PC-3 (cell line): ENCODE measurements around the gene ENTHD1.

Experiments
- CTCF ChIP-seq: fragments of 300-600 bp; sonication (generic); conservative IDR thresholded peaks from 2 replicates; pipeline ENCODE4 v1.5.1; 2017; ENCODE audit warnings: antibody characterized with exemption, low read depth, mild to moderate bottlenecking, low read length
- EZH2 ChIP-seq: fragments of 300-600 bp; sonication (generic); IDR thresholded peaks from one replicate; pipeline ENCODE4 v1.6.1; 2017; ENCODE audit warnings: antibody characterized with exemption, mild to moderate bottlenecking, low read length; ENCODE audit not compliant: unreplicated experiment

- TF ChIP-seq CTCF (no peak), EZH2 (no peak)
Observed at GRCh38 chr22:39724390-39724789, 169.2 kb downstream of the ENTHD1 start.
